HG03175 (cell line): ENCODE measurements around the gene RBM10.

Experiments
- ATAC-seq: cut with Tn5 transposase; IDR thresholded peaks from one replicate; pipeline ENCODE4 v1.9.1; 2021; ENCODE audit warnings: mild to moderate bottlenecking, moderate library complexity; ENCODE audit not compliant: unreplicated experiment

RBM10 gene

DNA sequence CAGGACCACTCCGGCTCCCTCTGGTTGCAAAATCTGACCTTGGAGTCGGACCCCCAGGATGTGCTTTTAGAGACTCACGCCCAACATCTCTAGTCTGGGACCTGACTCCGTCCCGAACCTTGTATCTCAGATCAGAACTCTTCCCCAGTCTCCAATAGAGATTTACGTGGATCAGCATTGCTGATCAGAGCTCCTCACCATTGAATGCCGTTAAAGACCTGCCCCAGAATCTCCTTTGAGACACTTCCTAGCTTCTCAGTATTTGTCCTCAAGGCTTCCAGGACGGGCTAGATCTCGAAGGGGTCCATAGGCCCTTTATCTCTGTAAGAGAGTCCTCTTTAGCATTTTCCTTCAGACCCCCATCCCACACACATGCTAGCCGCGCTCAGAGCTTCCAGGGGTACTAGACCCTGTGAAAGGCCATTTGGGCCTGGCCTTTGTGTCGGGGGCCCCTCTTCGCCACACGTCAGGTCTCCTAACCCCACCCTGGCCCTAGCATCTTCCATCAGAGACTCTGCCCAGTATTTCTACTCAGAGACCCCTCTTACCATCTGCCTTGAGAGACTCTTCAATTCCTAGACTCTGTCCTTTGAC is 49.3 kb downstream of the RBM10 start:
- no peak for ATAC-seq

DNA sequence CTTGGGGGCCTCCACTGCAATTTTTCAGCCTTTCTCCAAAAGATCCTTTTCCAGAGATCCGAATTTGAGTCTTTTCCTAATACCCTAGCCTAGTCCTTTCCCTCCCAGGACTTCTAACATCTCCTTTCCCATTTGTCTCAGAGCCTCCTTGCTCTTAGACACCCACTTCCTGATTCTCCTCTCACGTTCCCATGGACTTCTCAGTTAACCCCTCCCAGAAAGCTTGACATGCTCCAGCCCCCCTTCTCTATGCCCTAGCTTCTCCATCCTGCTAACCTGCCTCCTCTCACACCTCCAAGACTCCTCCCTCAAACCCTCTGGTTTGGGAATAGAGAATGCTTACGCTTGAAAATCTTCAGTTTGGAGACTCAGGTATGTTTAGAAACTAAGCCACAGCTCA is 51.1 kb downstream of the RBM10 start:
- no peak for ATAC-seq

DNA sequence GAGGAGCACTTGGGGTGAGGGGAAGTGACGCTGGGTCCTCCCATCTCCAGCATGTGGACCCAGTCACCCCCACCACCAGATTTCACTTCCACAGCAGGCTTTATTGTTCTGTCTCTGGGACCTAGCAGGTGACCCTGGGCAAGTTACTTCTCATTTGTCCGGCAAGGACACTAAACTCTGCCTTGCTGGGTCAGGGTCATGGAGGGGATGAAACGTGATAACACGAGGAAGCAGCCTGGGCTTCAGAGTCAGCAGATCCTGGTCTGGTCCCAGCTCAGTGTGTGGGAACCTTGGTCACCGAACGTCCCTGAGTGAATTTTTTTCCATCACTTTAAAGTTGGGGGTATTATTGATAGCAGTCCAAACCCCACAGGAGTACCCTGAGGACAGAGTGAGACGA is 52.5 kb downstream of the RBM10 start:
- ATAC-seq, result no peak

DNA sequence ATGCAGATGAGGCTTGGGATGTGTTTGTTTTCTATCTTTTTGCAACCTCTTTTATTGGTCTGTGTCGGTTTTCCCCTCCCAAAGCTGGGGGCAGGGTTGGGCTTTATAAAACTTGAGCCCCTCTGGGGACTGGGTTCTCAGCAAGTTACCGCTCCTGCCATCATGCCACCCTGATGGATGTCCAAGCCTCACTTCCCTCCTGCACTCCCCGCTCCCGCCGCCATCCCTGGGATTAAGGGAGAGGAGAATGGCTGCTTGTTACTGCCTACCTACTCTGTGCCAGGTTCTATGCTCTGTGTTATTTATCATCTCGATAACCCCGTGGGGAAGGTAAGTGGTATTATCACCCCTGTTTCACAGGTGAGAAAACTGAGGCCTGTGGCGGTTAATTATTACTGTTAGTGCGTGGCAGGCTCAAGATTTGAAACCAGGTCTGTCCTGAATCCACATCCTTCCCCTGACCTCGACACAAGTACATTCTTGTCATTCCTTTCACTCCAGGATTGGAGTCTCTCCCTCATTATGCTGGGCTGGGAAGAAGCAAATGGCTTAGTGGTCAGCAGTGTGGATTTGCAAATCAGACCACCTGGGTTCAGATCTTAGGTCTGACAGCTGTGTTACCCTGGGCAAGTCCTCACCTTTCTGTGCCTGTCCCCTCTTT is 53.1 kb downstream of the RBM10 start:
- no peak for ATAC-seq

DNA sequence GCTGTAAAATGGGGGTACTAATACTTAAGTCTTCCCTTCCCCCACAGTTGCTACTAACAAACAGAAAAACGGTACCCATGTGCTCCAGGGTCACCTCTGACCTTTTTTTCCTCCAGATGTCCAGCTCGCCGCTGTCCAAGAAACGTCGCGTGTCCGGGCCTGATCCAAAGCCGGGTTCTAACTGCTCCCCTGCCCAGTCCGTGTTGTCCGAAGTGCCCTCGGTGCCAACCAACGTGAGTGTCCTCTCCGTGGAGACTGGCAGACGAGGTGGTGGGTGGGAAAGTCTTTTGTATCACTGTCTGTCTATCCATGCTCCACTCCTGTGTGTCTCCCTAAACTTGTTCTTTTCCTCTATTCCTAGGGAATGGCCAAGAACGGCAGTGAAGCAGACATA is 53.7 kb downstream of the RBM10 start:
- ATAC-seq, result no peak

DNA sequence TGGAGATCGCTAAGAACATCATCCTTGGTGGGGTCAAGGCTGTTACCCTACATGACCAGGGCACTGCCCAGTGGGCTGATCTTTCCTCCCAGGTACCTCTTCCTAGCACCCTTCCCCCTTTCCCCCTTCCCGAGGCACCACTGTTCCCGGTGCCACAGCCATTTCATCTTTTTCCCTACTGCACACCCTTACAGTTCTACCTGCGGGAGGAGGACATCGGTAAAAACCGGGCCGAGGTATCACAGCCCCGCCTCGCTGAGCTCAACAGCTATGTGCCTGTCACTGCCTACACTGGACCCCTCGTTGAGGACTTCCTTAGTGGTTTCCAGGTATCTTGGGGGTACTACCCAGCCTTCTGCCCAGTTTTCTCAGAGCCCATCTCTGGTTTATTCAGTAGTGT is 54.3 kb downstream of the RBM10 start:
- ATAC-seq, result no peak

DNA sequence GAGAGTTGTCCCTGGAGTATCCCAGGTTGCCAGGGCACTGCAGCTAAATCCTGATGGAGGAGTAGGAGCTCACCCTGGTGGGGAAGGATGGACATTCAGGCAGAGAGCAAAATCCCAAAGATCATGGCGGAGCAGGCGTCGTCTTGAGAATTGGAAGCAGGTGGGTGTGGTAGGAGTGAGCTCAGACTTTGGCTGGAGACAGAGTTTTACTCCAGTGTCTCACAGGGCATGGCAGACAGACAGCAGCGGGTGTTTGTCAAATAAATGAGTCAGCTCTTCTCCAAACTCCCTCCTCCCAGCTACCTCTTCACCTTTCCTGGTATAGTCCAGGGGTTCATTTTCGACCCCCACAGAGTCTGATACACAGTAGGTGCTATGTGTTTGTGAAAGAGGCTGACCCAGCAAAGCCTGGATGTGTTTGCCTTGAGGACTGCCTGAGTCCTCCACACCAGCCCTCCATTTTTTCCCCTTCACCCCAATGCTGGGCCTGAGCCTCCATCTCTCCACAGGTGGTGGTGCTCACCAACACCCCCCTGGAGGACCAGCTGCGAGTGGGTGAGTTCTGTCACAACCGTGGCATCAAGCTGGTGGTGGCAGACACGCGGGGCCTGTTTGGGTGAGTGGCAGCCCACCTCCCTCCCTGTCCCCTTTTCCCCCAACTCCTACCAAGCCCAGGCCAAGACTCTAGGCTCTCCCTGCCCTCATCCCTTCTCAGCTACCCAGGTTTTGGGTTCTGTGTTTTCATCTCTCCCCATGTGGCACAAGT is 55.5 kb downstream of the RBM10 start:
- ATAC-seq, result no peak

DNA sequence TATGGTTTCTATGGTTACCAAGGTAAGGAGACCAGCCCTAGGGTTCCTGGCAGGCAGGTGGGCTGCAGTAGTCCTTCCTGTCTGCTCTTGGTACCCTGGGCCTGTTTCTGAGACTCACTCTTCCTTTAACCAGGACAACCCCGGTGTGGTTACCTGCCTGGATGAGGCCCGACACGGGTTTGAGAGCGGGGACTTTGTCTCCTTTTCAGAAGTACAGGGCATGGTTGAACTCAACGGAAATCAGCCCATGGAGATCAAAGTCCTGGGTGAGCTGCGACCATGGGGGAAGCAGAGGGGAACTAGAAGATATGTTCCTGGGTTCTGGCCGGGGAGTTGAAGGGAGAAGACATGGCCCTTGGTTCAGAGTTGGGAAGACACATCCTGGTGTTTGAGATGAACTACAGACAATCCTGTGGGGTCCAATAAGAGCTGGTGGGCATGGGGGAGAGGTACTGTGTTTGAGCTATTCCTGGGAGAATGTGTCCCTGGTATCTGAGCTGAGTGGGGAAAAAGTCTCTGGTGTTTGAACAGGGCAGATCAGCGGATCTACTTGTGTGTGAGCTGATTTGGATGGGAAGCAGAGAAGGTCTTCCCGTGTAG is 56.4 kb downstream of the RBM10 start:
- ATAC-seq, result no peak

DNA sequence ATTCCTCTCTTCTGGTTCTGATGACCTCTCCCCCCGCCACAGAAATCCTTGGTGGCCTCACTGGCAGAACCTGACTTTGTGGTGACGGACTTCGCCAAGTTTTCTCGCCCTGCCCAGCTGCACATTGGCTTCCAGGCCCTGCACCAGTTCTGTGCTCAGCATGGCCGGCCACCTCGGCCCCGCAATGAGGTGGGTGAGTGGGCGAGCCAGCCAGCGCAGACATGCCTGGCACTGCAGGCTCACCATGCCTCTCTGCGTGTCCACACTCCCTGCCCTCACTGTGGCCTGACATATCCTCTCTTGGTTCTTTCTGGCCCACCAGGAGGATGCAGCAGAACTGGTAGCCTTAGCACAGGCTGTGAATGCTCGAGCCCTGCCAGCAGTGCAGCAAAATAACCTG is 57.3 kb downstream of the RBM10 start:
- ATAC-seq, result no peak

DNA sequence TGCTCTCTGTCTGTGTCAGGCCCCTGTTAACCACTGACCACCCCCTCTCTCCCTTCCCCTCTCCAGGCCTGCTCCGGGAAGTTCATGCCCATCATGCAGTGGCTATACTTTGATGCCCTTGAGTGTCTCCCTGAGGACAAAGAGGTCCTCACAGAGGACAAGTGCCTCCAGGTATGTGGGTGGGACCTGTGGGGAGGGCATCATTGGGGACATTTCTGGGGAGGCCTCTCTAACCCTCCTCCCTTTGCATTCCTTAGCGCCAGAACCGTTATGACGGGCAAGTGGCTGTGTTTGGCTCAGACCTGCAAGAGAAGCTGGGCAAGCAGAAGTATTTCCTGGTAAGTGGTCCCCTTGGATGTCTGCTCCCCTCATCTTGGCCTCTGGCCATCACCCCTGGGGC is 57.9 kb downstream of the RBM10 start:
- ATAC-seq, result no peak

DNA sequence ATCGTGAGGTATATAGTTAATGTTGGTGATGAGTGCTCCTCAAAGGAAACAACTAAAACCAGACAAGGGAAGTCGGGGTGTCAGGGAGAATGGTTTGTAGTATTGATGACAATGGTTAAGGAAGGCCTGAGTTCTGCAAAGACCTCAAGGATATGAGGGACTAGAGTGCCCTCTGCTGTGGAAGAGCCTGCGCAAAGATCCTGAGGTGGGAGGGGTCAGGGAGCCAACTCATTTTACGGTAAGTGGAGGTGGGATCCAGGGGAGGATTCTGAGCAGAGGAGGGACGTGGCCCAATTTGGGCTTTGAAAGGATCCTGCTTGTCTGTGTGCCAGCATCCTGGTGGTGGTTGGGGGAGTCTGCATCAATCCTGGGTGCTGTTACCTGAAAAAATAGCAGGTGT is 59.9 kb downstream of the RBM10 start:
- no peak for ATAC-seq

DNA sequence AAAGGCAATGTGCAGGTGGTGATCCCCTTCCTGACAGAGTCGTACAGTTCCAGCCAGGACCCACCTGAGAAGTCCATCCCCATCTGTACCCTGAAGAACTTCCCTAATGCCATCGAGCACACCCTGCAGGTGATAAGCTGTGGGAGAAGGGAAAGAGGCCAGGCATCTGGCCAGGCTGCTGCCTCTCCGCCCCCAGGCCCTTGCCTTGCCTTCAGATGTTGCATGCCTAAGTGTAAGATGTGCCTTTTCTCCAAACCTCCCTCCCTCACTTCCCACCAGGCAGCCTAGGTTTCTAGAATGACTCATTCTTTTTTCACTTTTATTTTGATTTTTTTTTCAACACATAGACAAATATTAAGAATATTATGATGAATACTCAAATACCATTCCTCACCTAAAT is 61.3 kb downstream of the RBM10 start:
- no peak for ATAC-seq

DNA sequence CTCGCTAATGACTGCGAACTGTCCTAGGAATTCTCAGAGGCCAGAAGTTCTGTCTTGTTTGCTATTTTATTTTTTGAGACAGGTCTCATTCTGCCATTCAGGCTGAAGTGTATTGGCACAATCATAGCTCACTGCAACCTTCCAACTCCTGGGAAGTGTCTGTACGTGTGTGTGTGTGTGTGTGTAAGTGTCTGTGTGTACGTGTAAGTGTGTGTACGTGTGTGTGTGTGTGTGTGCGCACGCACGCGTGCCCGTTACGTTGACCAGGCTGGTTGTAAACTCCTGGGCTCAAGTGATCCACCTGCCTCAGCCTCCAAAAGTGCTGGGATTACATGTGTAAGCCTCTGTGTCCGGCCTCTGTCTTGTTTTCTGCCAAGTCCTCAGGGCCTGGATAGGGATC is 63.1 kb downstream of the RBM10 start:
- no peak for ATAC-seq

DNA sequence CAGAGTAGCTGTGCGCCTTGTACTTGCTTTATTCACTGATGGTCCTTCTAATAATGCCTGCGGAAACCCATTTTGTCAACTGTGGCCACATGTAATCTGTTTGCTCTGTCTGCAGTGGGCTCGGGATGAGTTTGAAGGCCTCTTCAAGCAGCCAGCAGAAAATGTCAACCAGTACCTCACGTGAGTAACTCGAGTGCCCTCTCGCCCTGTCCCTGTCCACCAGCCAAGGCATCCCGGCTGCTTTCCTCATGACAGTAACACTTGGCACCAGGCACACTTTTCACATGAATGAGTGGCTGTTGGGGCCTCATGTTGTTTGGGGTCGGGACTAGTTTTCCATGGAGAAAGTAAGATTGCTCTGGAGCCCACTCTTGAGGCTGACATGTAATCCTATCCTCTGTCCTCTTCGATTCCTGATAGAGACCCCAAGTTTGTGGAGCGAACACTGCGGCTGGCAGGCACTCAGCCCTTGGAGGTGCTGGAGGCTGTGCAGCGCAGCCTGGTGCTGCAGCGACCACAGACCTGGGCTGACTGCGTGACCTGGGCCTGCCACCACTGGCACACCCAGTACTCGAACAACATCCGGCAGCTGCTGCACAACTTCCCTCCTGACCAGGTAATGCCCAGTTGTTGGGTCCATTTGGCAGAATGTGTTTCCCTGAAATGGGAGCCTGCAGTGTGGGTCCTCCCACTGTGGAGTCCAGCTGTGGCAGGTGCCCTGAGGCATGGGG is 64.7 kb downstream of the RBM10 start:
- no peak for ATAC-seq

DNA sequence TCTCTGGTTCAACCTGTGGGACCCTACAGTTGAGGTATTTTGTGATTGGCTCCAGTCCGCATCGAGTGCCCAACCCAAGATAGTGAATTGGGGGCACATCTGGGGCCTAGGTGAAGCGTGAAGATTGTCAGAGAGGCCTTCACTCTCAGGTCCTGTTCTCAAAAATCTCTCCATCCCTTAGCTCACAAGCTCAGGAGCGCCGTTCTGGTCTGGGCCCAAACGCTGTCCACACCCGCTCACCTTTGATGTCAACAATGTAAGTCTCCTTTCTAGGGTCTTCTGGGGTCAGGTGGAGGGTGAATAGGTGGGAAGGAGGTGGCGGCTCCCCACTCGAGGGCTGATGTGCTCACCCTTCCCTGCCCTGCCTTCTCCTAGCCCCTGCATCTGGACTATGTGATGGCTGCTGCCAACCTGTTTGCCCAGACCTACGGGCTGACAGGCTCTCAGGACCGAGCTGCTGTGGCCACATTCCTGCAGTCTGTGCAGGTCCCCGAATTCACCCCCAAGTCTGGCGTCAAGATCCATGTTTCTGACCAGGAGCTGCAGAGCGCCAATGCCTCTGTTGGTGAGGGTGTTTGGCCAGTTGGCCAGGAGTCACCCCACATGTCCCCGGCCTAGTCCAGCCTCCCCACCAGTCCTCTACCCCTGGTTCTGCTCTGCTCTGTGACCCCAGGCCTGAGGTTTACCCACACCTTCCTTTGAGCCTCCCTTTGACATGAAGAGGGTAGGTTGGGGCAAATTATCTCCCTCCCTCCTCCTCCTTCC is 65.8 kb downstream of the RBM10 start:
- ATAC-seq, result no peak

DNA sequence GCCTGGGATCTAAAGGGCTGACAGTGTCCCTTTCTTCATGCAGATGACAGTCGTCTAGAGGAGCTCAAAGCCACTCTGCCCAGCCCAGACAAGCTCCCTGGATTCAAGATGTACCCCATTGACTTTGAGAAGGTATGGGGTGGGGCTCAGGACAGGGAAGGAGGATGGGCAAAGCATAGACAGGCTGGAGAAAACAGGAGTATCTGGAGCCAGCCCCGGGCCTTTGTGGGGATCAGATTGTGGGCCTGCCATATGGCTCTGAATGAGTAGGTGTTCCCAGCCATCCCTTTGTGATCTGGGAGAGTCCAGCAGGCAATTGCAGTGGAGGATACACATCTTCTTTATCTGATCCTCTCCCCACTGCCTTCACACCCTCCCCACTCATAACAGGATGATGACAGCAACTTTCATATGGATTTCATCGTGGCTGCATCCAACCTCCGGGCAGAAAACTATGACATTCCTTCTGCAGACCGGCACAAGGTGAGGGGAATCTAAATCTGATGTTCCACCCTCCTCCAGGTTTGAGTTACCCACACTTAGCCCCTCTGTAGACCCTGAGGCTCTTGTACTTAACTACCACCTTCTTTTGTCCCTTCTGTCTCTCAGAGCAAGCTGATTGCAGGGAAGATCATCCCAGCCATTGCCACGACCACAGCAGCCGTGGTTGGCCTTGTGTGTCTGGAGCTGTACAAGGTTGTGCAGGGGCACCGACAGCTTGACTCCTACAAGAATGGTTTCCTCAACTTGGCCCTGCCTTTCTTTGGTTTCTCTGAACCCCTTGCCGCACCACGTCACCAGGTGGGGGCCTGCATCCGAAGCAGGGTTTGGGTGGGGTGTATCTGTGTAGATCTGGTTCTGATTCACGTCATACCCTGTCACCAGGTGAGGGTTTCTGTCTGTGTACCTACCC is 67.6 kb downstream of the RBM10 start:
- no peak for ATAC-seq

DNA sequence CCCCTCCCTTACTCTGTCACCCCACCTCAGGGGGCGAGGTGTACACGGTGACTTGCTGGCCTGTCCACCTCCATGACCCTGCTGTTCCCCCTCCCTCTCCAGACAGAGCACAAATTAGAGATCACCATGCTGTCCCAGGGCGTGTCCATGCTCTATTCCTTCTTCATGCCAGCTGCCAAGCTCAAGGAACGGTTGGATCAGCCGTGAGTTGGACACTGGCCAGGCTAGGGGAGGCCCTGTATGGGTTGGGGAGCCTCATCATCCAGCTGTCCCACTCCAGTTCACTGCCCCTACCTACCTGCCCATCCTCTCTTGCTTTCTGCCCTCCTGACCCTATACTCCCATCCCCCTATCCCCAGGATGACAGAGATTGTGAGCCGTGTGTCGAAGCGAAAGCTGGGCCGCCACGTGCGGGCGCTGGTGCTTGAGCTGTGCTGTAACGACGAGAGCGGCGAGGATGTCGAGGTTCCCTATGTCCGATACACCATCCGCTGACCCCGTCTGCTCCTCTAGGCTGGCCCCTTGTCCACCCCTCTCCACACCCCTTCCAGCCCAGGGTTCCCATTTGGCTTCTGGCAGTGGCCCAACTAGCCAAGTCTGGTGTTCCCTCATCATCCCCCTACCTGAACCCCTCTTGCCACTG is 69.5 kb downstream of the RBM10 start:
- no peak for ATAC-seq

DNA sequence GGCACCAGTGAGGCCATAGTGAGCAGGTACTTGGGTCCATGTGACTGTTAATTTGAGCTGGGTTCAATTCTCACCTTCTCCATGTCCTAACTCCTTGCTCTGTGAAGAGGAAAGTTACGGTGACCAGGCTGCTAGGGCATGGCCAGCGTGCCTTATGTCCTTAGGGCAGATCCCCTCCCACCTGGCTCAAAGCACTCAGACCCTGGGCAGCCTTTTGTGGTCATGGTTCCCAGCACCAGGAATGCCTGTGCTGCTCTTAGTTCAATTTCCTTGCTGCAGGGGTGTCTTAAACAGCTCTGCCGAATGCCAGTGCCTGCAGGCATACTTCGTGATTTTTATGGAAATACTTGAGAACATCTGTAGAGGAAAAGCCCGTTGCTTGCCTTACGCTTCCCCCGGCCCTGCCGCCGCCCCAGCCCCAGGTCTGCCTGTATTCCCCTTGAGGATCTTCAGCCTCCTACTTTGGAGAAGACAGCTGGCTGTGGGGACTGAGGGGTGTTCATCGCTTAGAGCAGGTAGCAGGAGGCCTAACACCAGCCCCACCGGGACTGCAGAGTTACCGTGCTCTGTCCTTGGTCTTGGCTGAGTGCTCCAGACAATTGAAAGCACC is 70.4 kb downstream of the RBM10 start:
- ATAC-seq, result no peak
